NCI-H2196 treated with DMSO at 0.1 percent for 48 hours (cell line): ENCODE data around the gene PTAFR.
A peak's percentile ranks its signal among the peaks of the same experiment; 100 is the strongest.

Source experiments
- DNase-seq: peaks from one replicate; lab custom pipeline; 2025; ENCODE audit not compliant: unreplicated experiment; lab: John Stamatoyannopoulos, UW

The PTAFR gene, protein sequence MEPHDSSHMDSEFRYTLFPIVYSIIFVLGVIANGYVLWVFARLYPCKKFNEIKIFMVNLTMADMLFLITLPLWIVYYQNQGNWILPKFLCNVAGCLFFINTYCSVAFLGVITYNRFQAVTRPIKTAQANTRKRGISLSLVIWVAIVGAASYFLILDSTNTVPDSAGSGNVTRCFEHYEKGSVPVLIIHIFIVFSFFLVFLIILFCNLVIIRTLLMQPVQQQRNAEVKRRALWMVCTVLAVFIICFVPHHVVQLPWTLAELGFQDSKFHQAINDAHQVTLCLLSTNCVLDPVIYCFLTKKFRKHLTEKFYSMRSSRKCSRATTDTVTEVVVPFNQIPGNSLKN

DNA sequence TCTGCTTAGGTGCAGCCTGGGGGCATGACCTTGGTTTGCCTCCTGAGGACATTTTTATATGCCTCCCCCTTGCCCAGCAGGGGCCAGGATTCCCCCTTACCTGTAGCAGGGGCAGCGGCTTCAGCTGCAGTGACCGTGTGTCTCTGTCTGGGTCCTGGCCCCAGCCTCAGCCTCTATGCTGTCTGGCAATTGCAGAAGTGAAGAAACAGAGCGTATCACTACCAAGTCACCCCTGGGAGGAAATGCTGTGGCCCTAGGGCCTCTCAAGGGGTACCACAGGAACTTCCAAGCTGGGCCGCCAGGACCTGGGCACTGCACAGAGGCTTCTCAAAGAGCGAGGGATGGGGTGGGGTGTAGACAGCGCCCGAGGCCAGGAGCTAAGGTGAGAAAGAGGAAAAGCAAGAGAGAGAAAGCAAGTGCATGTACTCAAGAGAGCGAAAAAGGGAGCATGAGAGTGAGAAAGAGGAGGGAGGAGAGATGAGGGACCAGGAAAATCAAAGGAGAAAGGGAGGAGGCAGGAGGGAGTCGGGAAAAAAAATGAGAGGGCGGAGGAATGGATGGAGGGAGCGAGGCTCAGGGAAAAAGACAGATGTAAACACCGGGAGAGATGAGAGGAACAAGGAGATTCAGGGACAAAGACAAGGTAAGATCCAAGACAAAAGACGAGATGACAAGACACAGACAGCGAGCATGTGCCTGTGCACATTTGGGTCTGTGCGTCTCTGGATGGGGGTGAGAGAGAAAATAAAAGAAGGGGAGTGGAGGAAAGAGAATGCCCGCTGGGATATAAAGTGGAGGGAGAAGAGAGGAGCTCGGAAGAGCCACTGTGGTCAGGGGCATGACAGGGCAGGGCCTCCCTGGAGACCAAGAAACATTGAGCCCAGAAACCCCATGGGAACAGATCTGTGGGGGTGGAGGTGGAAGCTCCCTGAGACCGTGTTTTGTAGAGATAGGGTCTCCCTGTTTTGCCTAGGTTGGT, at the start of gene PTAFR:
Gene PTAFR (minus strand): TSS at position 199 of the 979 bp plus-strand sequence. CDS start 25,669 bp downstream, outside the sequence.
- no peak for DNase-seq

DNA sequence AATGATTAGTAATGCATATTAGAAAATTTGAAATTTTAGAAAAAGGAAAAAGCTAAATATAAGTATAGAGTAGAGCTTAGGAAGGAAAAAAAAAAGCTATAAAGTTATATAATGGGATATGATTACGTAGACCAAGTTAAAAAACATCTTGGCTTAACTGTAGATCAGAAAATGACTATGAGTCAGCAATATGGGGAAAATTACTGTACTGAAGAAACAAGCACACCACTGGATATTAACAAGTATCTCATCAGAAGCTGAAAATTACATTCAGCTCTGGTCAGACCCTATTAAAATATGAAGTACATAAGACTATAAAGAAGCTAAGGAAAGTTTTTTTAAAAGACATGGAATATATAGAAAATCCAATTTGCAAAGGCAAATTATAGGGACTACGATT, 36.8 kb upstream of the PTAFR start:
- DNase-seq: no peak

DNA sequence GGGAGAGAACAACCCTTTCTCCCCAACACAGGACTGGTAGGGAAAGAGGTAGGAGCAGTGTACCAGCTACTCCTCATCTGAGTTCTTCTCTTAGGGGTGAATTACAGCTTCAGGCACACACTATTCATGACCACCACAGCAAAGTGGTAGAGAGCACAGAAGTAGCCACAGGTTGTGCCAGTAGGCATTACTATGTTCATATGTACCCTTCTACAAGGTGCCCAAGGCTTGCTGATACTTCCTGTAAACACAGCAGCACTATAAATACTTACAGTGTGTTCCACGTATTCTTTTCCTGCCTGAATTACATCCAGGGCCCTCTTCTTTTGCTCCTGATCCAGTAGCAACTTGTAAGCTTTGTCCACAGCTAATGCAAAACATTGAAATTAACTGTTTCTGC, 33.2 kb upstream of the PTAFR start:
- DNase-seq: no peak

DNA sequence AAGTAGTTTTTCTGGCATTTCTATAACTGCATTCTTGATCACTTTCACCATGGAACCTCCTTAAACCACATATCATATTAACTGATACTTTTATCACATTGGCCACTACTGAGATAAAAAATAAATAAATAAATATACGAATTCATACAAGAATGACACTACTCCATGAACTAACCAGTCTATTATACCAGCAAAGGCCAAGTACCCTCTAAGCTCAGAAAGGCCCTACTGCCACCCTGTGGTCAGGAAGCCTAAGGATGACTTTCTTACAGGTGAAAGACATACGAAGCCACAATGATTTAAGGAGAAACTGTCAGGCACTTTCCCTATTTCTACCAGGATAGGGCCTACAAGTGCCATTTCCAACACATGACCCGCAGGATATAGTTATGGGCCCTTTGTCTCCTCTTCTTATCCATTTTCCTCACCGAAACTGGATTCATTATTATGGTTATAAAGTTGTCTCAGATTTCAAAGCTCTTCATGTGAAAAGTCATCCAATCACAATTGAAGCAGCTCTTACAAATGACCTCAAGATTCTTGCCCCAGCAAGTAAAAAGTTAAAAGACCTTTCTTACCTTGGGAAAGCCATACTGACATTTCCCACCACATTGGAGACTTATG, 32.4 kb upstream of the PTAFR start:
- DNase-seq: peak; percentile 46

DNA sequence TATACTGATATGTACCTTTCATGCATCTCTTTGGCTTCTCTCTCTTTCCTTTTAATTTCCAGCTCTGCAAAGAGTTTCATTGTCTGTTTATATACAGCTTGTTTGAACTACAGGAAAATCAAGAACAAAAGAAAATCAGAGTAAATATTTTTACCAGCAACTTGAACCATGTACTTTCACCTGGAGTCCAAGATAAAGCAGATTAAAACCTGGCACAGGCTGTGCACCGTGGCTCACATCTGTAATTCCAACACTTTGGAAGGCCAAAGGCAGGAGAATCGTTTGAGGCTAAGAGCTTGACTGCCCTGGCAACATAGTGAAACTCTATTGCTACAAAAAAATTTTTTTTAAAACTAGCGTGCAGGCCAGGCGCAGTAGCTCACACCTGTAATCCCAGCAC, 28.8 kb upstream of the PTAFR start:
- no peak for DNase-seq

DNA sequence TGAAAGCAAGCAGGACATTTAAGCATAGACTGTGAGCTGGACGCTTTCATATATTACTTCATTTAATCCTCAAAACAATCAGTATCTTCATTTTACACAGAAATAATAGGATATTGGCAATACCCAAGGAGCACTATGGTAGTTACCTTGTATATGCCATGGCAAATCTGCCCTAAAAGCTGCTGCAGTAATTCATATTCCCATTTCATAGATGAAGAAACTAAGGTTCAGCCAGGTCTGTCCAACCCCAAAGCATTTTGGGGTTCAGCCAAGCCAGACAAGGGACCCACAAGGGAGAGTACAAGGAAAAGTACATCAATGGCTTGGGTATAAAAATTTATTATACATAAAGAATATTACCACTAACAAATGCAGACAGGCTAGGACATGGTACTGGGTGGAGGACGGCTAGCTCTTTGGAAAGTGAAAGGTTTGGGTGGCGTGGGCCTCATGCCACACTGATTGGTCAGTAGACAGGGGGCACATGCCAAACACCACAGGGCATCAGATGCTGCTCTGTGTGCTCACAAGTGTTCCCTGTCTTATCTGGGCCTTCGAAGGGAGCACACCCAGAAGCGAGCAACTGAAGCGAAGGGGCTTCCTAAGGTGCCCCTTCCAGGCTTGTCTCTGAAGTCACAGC, 23.9 kb upstream of the PTAFR start:
- DNase-seq: no peak

DNA sequence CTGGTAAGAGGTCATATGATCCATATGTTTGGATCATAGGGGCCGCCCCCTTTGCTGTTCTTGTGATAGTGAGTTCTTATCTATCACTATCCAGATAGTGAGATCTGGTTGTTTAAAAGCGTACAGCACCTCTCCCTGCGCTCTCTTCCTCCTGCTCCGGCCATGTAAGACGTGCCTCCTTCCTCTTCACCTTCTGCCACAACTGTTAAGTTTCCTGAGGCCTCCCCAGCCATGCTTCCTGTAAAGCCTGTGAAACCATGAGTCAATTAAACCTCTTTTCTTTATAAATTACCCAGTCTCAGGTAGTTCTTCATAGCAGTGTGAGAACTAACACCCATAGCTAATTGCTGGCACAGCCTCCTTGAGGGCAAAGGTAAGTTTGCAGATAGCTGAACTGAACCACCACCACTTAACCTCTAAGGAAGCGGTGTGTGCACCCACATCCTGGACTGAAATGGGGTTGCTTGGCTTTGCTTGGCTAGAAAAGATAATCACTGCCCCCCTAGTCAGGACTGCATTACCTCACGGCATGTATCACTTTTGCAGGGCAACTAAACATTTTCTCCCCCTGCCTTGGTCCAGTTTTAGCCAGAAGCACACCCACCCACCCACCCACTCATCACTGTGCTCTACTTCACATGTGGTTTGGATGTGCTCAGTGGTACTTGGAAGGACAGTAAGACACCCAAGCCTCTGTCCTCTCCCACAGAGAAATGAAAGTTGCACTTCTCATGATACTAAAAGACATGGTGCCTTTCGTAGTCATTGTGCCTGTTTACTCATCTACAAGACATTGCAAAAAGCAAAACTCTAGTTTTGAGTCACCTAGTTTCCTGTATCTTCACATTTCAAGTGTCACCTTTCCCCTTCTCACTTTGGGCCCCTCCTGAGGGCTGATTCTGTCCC, 23.1 kb upstream of the PTAFR start:
- DNase-seq: no peak

DNA sequence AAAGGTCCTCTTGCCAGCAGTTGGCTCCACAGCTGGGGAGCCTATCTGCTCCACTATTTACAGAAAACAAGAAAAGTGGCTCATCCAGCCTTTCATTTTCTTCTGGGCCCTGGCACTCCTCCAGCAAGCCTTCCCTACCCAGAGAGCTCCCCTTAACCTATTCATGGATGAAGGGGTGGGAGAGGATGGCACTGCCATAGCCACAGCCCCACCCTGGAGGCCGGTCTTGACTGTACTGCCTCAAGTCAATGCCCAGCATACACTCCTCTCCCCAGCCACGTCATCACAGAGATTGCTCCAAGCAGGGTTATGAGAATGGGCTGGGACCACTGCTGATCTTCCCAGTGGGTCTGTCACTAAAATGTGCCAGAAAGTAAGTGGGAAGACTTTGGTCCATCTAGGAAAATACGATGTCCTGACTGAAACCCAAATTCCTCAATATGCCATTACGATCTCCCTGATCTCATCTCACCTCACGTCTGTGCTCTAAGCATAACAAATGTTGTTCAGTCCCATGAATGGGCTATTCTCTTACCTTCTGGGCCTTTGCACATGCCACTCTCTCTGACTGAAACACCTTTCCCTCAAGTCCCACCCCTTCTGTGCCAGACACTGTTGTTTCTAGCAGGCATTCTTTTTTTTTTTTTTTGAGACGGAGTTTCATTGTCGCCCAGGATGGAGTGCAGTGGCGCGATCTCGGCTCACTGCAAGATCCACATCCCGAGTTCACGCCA, 21.4 kb upstream of the PTAFR start:
- DNase-seq: no peak

DNA sequence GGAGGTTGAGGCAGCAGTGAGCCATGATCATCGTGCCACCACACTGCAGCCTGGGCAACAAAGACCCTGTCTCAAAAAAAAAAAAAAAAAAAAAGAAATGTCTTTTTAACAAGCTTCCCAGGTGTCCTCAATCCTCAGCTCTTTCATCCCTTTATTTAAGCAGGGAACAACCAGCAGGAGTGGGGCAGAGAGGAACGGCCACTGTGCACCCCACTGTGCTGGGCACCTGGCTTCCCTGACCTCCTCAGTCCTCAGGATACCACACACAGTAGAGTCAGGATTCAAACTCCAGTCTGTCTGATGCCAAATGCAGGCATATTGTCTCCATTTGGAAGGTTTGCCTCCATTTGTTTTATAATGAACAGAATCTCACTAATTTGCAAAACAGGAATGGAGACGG, 19.8 kb upstream of the PTAFR start:
- DNase-seq: no peak

DNA sequence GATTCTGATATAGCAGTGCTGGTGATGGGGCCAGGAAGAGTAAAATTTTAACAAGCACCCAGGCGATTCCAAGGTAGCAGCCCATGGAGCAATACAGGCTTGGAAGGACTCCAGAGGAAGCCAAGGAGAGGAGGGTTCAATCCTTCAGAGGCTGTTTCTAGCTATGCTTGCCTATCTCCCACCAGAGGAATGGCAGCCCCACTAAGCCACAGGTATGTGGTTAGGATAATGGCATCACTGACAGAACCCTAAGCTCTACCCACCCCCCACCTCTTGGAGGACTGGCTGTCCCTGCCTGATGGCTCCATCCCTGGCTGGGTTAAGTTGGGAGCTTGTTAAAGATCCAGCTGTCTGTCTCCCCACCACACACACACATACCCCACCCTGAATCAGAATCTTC, 19.3 kb upstream of the PTAFR start:
- no peak for DNase-seq

DNA sequence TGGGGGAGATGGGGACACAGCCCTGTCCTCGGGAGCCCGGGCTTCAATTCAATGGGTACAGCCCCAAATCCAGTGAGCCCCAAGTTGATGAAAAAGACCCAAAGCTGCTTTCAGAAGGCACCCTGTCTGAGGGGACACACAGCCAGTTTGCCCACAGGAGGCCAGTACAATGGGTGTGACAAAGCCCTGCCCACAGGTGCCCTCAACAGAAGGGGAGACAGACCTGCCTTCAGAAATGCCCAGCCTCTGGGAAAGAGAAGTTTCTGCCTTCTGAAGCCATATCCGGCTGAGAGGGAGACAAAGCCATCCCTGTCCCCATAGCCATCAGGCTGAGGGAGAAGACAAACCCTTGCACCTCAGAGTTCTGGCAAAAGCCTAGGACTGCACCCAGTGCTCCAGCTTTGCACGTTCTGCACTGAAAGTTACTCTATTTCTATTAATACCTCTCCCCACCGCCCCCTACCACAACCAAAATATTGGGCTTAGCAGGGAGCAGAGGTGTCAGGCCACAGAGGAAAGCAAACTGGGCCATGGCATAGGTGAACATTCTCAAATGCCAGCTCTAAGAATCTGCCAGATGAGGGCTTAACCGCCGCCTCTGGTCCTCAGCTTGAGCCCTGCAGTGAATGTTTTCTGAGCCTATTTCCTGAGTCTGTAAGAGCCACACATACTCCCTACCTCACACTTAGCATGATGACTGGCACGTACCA, 18.0 kb upstream of the PTAFR start:
- no peak for DNase-seq

DNA sequence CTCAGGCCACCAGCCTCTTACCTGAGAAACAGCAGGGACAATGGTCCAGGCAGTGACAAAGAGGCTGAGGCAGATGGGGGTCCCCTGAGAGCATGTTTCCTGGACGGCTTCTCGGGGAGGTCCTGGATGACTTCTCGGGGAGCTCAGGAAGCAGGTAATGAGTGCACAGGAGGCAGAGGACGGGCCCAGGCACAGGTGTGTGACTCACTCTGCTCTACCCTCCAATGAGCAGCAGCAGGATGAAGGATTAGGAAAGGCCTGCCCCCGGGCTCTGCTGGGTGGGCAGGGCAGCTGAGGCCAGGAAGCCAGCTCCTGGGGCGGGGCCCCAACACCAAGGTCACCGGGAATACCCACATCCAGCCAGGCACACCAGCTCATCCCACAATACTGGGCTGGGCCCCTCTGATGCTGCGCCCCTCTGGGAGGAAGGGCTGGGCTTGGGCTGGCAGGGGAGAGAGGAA, 17.2 kb upstream of the PTAFR start:
- no peak for DNase-seq

DNA sequence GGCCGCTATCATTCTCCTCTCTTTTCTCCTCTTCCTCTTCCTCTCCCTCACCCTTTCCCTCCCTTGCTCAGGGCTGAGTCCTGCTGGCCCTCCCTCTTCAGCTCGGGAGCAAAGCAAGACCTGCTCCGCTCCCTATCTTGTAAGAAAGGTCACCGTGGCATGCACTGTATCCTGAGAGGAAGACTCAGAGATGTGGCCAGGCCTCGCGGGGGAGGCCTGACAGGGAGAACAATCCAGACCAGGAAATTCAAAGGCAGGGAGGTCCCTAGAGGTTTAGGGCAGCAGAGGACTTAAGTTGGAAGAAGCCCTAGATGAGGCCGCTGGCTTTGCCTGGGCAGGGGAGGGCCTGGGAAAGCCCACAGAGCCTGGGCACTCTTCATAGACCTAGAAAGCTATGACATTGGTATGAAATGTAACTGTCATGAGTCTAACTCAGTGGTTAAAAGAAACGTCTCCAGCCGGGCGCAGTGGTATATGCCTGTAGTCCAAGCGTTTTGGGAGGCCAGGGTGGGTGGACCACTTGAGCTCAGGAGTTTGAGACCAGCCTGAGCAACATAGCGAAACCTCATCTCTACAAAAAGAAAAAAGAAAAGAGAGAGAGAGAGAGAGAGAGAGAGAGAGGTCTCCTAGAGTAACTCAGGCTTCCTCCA, 14.6 kb upstream of the PTAFR start:
- no peak for DNase-seq

DNA sequence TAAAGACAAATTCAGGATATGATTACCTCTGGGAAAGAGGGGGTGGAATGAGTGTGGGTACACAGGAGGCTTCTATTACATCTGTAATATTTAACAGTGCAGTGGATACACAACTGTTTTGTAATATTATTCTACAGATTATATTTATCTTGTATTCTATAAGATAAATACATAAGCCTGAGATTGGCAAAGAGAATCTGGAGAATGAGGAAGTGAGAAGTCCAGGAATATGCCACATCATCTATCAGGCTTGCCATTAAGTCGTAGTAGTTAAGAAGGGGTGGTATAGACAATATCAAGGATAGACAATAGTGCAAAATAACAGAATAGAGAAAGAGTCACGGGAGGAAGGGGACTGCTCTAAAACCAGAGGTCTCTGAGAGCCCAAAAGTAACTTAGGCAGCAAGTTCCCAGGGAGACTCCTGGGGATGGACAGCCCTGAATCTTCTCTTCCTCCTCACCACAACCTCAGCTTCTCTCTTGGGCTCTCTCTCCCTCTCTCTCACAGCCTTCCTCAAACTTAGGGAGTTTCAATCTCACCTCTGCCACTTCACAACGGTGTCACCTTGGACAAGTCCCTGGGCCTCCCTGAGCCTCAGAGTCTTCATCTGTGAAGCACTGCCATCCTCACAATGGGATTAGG, 14.0 kb upstream of the PTAFR start:
- DNase-seq: no peak

DNA sequence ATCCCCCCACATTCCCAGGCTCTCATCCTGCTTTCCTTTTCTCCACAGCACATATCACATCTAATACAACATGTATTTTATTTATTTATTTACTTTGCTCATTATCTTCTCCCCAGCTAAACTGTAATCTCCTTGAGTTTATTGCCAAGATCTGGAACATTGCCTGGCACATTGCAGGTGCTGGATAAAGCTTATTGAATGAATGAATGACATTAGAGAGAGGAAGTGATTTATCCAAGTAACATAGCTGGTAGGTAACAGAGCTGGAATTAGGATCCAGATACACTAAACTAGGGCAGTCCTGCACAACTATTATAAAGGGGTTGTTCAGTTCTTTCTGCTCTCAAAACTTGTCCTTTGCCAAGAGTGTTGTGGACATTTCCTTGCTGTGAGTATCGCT, 8.6 kb upstream of the PTAFR start:
- no peak for DNase-seq

DNA sequence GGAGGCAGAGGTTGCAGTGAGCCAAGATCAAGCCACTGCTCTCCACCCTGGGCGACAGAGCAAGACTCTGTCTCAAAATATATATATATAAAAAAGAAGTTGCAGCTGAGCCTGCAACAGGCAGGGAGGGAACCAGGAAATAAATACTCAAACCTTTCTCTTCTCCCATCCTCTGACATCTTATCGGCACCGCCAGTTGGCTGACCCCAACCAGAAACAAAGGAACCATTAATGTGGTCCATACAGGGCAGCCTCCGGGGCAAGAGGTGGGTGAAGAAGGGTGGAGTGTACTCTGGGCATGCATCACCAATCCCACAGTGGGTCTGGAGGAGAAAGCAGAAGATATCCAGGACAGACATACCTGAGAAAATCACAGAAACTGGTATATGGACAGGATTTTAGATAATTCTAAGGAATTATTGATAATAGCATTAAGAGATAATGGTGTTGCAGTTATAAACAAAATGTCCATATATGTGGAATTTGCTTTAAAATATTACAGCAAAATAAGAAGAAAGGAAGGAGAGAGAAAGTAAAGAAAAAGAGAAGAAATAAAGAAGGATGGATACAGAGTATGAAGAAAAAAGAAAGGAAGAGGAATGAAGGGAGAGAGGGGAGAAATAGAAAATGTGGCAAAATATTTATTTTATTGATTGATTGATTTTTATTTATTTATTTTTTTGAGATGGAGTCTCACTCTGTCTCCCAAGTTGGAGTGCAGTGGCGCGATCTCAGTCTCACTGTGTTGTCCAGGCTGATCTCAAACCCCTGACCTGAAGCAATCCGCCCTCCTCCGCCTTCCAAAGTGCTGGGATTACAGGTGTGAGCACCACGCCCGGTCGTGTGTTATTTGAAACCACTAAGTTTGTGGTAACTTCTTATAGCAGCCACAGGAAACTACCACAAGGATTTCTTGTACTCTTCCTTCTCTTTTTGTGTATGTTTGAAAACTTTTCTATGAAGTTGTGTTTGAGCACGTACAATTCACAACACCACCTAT, 4.1 kb upstream of the PTAFR start:
- DNase-seq: no peak
